ENCODE data around the gene ZNF557.

Gene ZNF557

GRCh38 chr19:7125221-7125620, 55.7 kb downstream of the ZNF557 start:
- no peak for DNase-seq (ENCODE audit: low spot score)

- DNase-seq (ENCODE audit: low spot score), result no peak
These were observed 56.6 kb downstream of the ZNF557 start for GRCh38 chr19:7126132-7126531.

GRCh38 chr19:7130043-7130442, 60.5 kb downstream of the ZNF557 start:
- no peak for DNase-seq (ENCODE audit: low spot score)

- DNase-seq (ENCODE audit: low spot score), result no peak
These were observed 62.6 kb downstream of the ZNF557 start for GRCh38 chr19:7132054-7132453.

- no peak for DNase-seq (ENCODE audit: low spot score)
These were observed 67.6 kb downstream of the ZNF557 start for GRCh38 chr19:7137120-7137519.
